ENCODE data around the gene EEIG1. TPM values are rescaled to one million over a fixed set of nuclear protein-coding genes. Genes with fewer than 3 reads are reported as not detected.

Gene EEIG1
- 45.8 to 67.1 TPM (median 58.6 TPM) in 5 replicates for total RNA-seq (2022; extraction: Qiagen RNA extraction; ENCODE audit: low read depth)

GRCh38 chr9:127980706-127981558 lies at the start of gene EEIG1:
Gene EEIG1, minus strand, starts transcription at chr9:127980989. Its CDS starts 852 bp downstream, at chr9:127980137.

GRCh38 chr9:127937388-127938297 lies 43.1 kb downstream of the EEIG1 start, which contains the start of gene DPM2:
Gene DPM2, minus strand, starts transcription at chr9:127937854. Its CDS starts 34 bp downstream, at chr9:127937820.

Other genes starting within 250 kb of the EEIG1 start
- gene TOR2A, start 245.7 kb downstream of the EEIG1 start, total RNA-seq (2022; extraction: Qiagen RNA extraction; ENCODE audit: low read depth): 11.0 to 15.1 TPM (median 14.4 TPM) in 5 replicates
- gene SH2D3C, start 202.3 kb downstream of the EEIG1 start, total RNA-seq (2022; extraction: Qiagen RNA extraction; ENCODE audit: low read depth): 0.06 to 0.07 TPM in 2 of 5 replicates, not detected in the others
- 43.2 to 45.6 TPM (median 44.8 TPM) in 5 replicates for gene CDK9, start 195.0 kb downstream of the EEIG1 start, total RNA-seq (2022; extraction: Qiagen RNA extraction; ENCODE audit: low read depth)
- 44.8 to 50.7 TPM (median 47.6 TPM) in 5 replicates for gene FPGS, start 178.1 kb downstream of the EEIG1 start, total RNA-seq (2022; extraction: Qiagen RNA extraction; ENCODE audit: low read depth)
- gene ENG, start 126.3 kb downstream of the EEIG1 start, total RNA-seq (2022; extraction: Qiagen RNA extraction; ENCODE audit: low read depth): 0.12 to 0.29 TPM (median 0.16 TPM) in 5 replicates
- gene AK1, start 103.3 kb downstream of the EEIG1 start, total RNA-seq (2022; extraction: Qiagen RNA extraction; ENCODE audit: low read depth): 43.0 to 83.4 TPM (median 76.2 TPM) in 5 replicates
- gene ST6GALNAC6, start 81.4 kb downstream of the EEIG1 start, total RNA-seq (2022; extraction: Qiagen RNA extraction; ENCODE audit: low read depth): 17.8 to 24.7 TPM (median 20.3 TPM) in 5 replicates
- gene ST6GALNAC4, start 63.9 kb downstream of the EEIG1 start, total RNA-seq (2022; extraction: Qiagen RNA extraction; ENCODE audit: low read depth): 13.8 to 20.6 TPM (median 18.1 TPM) in 5 replicates
- gene PIP5KL1, start 50.2 kb downstream of the EEIG1 start, total RNA-seq (2022; extraction: Qiagen RNA extraction; ENCODE audit: low read depth): 1.3 to 3.3 TPM (median 1.8 TPM) in 5 replicates
- 36.4 to 43.7 TPM (median 41.9 TPM) in 5 replicates for gene DPM2, start 43.1 kb downstream of the EEIG1 start, total RNA-seq (2022; extraction: Qiagen RNA extraction; ENCODE audit: low read depth)
- 4.5 to 6.9 TPM (median 6.4 TPM) in 5 replicates for gene NAIF1, start 86.3 kb upstream of the EEIG1 start, total RNA-seq (2022; extraction: Qiagen RNA extraction; ENCODE audit: low read depth)
- 7.2 to 8.7 TPM (median 8.0 TPM) in 5 replicates for gene SLC25A25, start 87.2 kb upstream of the EEIG1 start, total RNA-seq (2022; extraction: Qiagen RNA extraction; ENCODE audit: low read depth)
- 67.6 to 98.4 TPM (median 91.8 TPM) in 5 replicates for gene PTGES2, start 146.7 kb upstream of the EEIG1 start, total RNA-seq (2022; extraction: Qiagen RNA extraction; ENCODE audit: low read depth)
- 2.4 to 6.8 TPM (median 3.2 TPM) in 5 replicates for gene LCN2, start 168.5 kb upstream of the EEIG1 start, total RNA-seq (2022; extraction: Qiagen RNA extraction; ENCODE audit: low read depth)
- gene BBLN, start 179.3 kb upstream of the EEIG1 start, total RNA-seq (2022; extraction: Qiagen RNA extraction; ENCODE audit: low read depth): 48.4 to 68.9 TPM (median 61.7 TPM) in 5 replicates
- 69.8 to 91.7 TPM (median 80.7 TPM) in 5 replicates for gene CIZ1, start 210.6 kb upstream of the EEIG1 start, total RNA-seq (2022; extraction: Qiagen RNA extraction; ENCODE audit: low read depth)
- gene DNM1, start 222.4 kb upstream of the EEIG1 start, total RNA-seq (2022; extraction: Qiagen RNA extraction; ENCODE audit: low read depth): 80.7 to 101 TPM (median 88.4 TPM) in 5 replicates

Measured in A549 treated with GW870086 at 1 μM for 4 hours (cell line).